ENCODE data around the gene FAM120A. TPM values are rescaled to one million over a fixed set of nuclear protein-coding genes. Genes with fewer than 3 reads are reported as not detected.

FAM120A gene
- total RNA-seq, 6 donors from 2014 or later, result 102 to 137 (median 109) TPM

GRCh38 chr9:93541005-93541404 lies 89.5 kb downstream of the FAM120A start:
- ATAC-seq (ENCODE audit: low FRiP score in 2 of 2) (no peak), DNase-seq (no peak)
- H3K27ac ChIP-seq, result no peak overlapping the region
- H3K27me3 ChIP-seq, result no peaks in the 10 kb centered on the region
- 93 to 97% methylated on average over 4 of the region's 4 CpGs for WGBS, 2 donors
- H3K4me3 ChIP-seq, result no peak overlapping the region
- no peaks in the 10 kb centered on the region for H3K4me1 ChIP-seq
- H3K9me3 ChIP-seq, result no peaks in the 10 kb centered on the region
- no peak for TF ChIP-seq POLR2A (IDR thresholded peaks at IDR 0.05)
- no peak for TF ChIP-seq CTCF (IDR thresholded peaks at IDR 0.05)
- TF ChIP-seq POLR2AphosphoS5 (IDR thresholded peaks at IDR 0.05), result no peak
- TF ChIP-seq EP300 (IDR thresholded peaks at IDR 0.05), result no peak
- peaks cover 0 to 74% (median 41%) of the 10 kb centered on the region in 4 donors for H3K36me3 ChIP-seq

- Histone ChIP-seq H3K4me1 (no peaks in the 10 kb centered on the region), H3K9me3 (no peaks in the 10 kb centered on the region), H3K27ac (no peak overlapping the region), H3K4me3 (no peak overlapping the region), H3K27me3 (no peaks in the 10 kb centered on the region), H3K36me3 (peaks cover 3 to 74% (median 47%) of the 10 kb centered on the region in 4 donors)
- WGBS, 2 donors, result 83% methylated on average over 8 of the region's 8 CpGs
- TF ChIP-seq CTCF (IDR thresholded peaks at IDR 0.05) (no peak), POLR2AphosphoS5 (IDR thresholded peaks at IDR 0.05) (no peak), EP300 (IDR thresholded peaks at IDR 0.05) (no peak), POLR2A (IDR thresholded peaks at IDR 0.05) (no peak)
- DNase-seq (no peak), ATAC-seq (ENCODE audit: low FRiP score in 2 of 2) (no peak)
These were observed 90.3 kb downstream of the FAM120A start for GRCh38 chr9:93541581-93542349.

- Histone ChIP-seq H3K9me3 (no peaks in the 10 kb centered on the region), H3K27me3 (no peaks in the 10 kb centered on the region), H3K27ac (no peak overlapping the region), H3K4me1 (no peaks in the 10 kb centered on the region), H3K36me3 (peaks cover 3 to 74% (median 49%) of the 10 kb centered on the region in 4 donors), H3K4me3 (no peak overlapping the region)
- TF ChIP-seq POLR2A (IDR thresholded peaks at IDR 0.05) (no peak), EP300 (IDR thresholded peaks at IDR 0.05) (no peak), CTCF (IDR thresholded peaks at IDR 0.05) (no peak), POLR2AphosphoS5 (IDR thresholded peaks at IDR 0.05) (no peak)
- 96 to 98% methylated on average over 9 of the region's 9 CpGs for WGBS, 2 donors
- DNase-seq (no peak), ATAC-seq (ENCODE audit: low FRiP score in 2 of 2) (no peak)
These were observed 91.6 kb downstream of the FAM120A start for GRCh38 chr9:93543117-93543516.

GRCh38 chr9:93546356-93546755 lies 94.9 kb downstream of the FAM120A start:
- Histone ChIP-seq H3K36me3 (peaks cover 13 to 72% (median 40%) of the 10 kb centered on the region in 4 donors), H3K4me1 (no peaks in the 10 kb centered on the region), H3K9me3 (no peaks in the 10 kb centered on the region), H3K4me3 (no peak overlapping the region), H3K27ac (no peak overlapping the region), H3K27me3 (no peaks in the 10 kb centered on the region)
- WGBS, 2 donors, result 93 to 95% methylated on average over 11 of the region's 11 CpGs
- DNase-seq (no peak), ATAC-seq (ENCODE audit: low FRiP score in 2 of 2) (no peak)
- TF ChIP-seq EP300 (IDR thresholded peaks at IDR 0.05) (no peak), POLR2A (IDR thresholded peaks at IDR 0.05) (no peak), CTCF (IDR thresholded peaks at IDR 0.05) (no peak), POLR2AphosphoS5 (IDR thresholded peaks at IDR 0.05) (no peak)

- Histone ChIP-seq H3K27ac (no peak overlapping the region), H3K4me3 (no peak overlapping the region), H3K4me1 (no peaks in the 10 kb centered on the region), H3K9me3 (no peaks in the 10 kb centered on the region), H3K27me3 (no peaks in the 10 kb centered on the region), H3K36me3 (peaks cover 16 to 75% (median 26%) of the 10 kb centered on the region in 4 donors)
- DNase-seq (no peak), ATAC-seq (ENCODE audit: low FRiP score in 2 of 2) (no peak)
- TF ChIP-seq POLR2A (IDR thresholded peaks at IDR 0.05), result no peak
- no peak for TF ChIP-seq CTCF (IDR thresholded peaks at IDR 0.05)
- TF ChIP-seq EP300 (IDR thresholded peaks at IDR 0.05), result no peak
- no peak for TF ChIP-seq POLR2AphosphoS5 (IDR thresholded peaks at IDR 0.05)
- WGBS, 2 donors, result 72 to 77% methylated on average over 5 of the region's 5 CpGs
These were observed 98.1 kb downstream of the FAM120A start for GRCh38 chr9:93549611-93550010.

All from upper lobe of left lung (tissue), 6 donors.